Upper lobe of left lung (tissue), 4 donors: Measurements from ENCODE around the gene DNAJB2.

Experiments used
- POLR2A ChIP-seq, 4 donors: fragments of 450-650 bp; IDR thresholded peaks; one replicate each; pipeline ENCODE4 v1.5.1; 2016 to 2017; ENCODE audit warnings: antibody characterized with exemption in 4 of 4, mild to moderate bottlenecking in 2 of 4
- TF ChIP-seq, protein P1 (sequence below), 6 experiments: fragments of 450-650 bp in 4 of 6; fragments of 200-600 bp in 2 of 6; sonication (generic) in 2 of 6; IDR thresholded peaks; one replicate each; pipeline ENCODE4 v1.5.1; 2016 to 2019; ENCODE audit warnings: antibody characterized with exemption in 6 of 6

DNA sequence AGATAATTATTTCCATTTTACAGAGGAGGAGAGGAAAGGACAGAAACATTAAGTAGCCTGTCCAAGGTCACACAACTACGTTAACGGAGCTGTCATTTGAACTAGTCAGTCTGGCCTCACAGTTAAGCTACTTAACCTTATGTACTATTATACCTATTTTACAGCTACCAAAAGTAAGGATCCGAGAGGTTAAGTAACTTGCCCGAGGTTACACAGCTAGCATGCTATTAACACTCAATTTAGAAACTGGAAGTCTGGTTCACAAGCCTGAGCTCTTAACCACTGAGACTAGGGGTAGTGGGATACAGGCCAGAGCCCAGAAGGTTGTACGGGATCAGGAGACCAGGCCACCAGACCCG, 34.4 kb upstream of the DNAJB2 start:
- TF ChIP-seq, protein P1, sequence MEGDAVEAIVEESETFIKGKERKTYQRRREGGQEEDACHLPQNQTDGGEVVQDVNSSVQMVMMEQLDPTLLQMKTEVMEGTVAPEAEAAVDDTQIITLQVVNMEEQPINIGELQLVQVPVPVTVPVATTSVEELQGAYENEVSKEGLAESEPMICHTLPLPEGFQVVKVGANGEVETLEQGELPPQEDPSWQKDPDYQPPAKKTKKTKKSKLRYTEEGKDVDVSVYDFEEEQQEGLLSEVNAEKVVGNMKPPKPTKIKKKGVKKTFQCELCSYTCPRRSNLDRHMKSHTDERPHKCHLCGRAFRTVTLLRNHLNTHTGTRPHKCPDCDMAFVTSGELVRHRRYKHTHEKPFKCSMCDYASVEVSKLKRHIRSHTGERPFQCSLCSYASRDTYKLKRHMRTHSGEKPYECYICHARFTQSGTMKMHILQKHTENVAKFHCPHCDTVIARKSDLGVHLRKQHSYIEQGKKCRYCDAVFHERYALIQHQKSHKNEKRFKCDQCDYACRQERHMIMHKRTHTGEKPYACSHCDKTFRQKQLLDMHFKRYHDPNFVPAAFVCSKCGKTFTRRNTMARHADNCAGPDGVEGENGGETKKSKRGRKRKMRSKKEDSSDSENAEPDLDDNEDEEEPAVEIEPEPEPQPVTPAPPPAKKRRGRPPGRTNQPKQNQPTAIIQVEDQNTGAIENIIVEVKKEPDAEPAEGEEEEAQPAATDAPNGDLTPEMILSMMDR (IDR thresholded peaks at IDR 0.05): no peak
- no peak for TF ChIP-seq POLR2A (IDR thresholded peaks at IDR 0.05)
